Upper lobe of left lung (tissue), 4 donors: ENCODE results near the gene VGF.

ENCODE experiments used
- CTCF ChIP-seq, 6 experiments: fragments of 450-650 bp in 4 of 6; fragments of 200-600 bp in 2 of 6; sonication (generic) in 2 of 6; IDR thresholded peaks; one replicate each; pipeline ENCODE4 v1.5.1; 2016 to 2019; ENCODE audit warnings: antibody characterized with exemption in 6 of 6
- POLR2A ChIP-seq, 4 donors: fragments of 450-650 bp; IDR thresholded peaks; one replicate each; pipeline ENCODE4 v1.5.1; 2016 to 2017; ENCODE audit warnings: antibody characterized with exemption in 4 of 4, mild to moderate bottlenecking in 2 of 4

DNA sequence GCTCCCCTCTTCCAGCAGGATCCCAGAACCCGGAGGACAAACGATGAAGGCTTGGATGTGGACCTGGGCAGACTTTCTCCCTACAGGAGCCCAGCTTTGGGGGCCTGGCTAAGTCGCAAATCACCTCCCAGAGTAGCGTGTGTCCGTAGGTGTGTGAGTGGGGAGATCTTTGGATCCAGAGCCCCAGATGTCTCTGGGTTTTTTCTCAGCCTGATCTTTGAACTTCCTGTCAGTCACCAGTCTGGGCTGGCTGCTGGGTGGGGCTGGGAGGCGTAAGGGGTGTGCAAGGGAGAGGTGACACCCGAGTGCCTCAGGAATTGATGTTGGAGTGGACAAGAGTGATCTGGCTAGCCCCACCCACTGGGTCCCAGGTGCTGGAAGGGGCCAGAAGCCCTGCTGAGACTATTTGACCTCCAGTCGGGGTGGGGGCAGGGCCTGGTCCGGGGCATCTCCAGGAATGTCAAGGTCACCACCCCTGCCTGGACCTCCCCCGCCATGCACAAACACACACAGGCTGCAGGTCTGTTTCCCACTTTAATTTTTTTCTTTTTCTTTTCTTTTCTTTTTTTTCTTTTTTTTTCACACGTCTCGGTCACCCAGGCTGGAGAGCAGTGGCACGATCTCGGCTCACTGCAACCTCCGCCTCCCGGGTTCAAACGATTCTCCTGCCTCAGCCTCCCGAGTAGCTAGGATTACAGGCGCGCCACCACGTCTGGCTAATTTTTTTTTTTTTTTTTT lies 35.7 kb upstream of the VGF start, which contains the start of gene MOGAT3:
- no peak for TF ChIP-seq CTCF (IDR thresholded peaks at IDR 0.05)
- no peak for TF ChIP-seq POLR2A (IDR thresholded peaks at IDR 0.05)
